Measurements from ENCODE around the gene REX1BD.

DNA sequence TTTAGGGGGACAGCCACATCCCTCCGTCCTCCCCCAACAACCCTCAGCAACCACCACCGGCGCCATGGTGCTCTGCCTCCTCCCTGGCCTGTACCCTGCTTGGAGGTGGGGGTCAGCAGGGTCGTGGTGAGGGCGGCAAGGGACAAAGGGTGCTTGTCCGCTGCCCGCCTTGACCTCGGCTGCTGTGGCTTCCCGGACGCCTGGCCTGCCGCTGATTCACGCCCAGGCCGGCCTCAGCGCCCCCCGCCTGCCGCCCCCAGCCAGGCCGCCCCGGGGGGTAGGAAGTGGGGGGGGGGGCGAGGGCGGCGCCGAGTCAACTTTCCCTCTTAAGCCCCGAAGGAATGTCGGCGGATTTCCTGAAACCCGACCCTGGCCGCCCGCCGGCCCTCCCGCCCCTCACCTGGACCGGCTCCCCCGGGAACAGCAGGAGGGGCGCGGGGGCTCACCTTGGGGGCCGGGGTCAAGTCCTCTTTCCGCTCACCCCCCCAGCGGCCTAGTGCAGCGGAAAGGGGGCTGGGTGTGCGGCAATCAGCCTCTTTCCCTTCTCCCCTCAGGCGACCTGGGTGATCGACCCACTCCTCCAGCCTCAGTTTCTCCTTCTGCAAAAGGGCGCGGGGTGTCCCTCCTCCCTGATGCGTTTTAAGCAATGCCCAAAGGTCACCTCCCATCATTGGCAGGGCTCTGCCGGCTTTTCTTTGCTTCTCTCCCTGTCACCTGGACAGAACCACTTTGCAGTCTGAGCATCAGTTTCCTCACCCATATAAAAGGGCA lies 22.1 kb downstream of the REX1BD start:
- TF ChIP-seq, protein P1, sequence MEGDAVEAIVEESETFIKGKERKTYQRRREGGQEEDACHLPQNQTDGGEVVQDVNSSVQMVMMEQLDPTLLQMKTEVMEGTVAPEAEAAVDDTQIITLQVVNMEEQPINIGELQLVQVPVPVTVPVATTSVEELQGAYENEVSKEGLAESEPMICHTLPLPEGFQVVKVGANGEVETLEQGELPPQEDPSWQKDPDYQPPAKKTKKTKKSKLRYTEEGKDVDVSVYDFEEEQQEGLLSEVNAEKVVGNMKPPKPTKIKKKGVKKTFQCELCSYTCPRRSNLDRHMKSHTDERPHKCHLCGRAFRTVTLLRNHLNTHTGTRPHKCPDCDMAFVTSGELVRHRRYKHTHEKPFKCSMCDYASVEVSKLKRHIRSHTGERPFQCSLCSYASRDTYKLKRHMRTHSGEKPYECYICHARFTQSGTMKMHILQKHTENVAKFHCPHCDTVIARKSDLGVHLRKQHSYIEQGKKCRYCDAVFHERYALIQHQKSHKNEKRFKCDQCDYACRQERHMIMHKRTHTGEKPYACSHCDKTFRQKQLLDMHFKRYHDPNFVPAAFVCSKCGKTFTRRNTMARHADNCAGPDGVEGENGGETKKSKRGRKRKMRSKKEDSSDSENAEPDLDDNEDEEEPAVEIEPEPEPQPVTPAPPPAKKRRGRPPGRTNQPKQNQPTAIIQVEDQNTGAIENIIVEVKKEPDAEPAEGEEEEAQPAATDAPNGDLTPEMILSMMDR (IDR thresholded peaks at IDR 0.05): no peak
- TF ChIP-seq POLR2A (IDR thresholded peaks at IDR 0.05): no peak
